ENCODE data around the gene TTC38. TPM values are rescaled to one million over a fixed set of nuclear protein-coding genes. Genes with fewer than 3 reads are reported as not detected.
A peak's percentile ranks its signal among the peaks of the same experiment; 100 is the strongest.
"Not testable (repeated sequence)": the region's sequence is repeated elsewhere in the genome, so short reads cannot be mapped to it uniquely, and the experiment has no call there.

Gene TTC38
- total RNA-seq, 2 experiments from 2014 or later, result 17.8 to 20.7 TPM

- Mint-ChIP-seq H3K36me3 (ENCODE audit: low read depth) (peaks cover 62% of the 10 kb centered on the region), H3K27ac (peak overlapping the region; percentile 97), H3K27me3 (no peaks in the 10 kb centered on the region), H3K4me1 (peaks cover 58% of the 10 kb centered on the region), H3K4me3 (peak overlapping the region; percentile 88), H3K9me3 (peaks cover 6% of the 10 kb centered on the region)
- POLR2A ChIA-PET, result interaction anchor here (0.7 to 6.4 kb wide), 20 partner anchors 8 to 496 kb away, joined by 3 to 48 read pairs (median 6); partner anchors contain the start of genes CDPF1, PPARA, TRMU and TTC38
- CTCF ChIA-PET, result interaction anchor here (0.6 to 2.6 kb wide), 11 partner anchors 8 to 301 kb away, joined by 3 to 16 read pairs (median 5); partner anchors contain the start of gene CDPF1
- no peak for DNase-seq
Observed at GRCh38 chr22:46295277-46295971, 27.6 kb downstream of the TTC38 start.

GRCh38 chr22:46296257-46297150, 28.7 kb downstream of the TTC38 start, which contains the start of gene GTSE1:
Gene GTSE1, plus strand, starts transcription at chr22:46296870. Its CDS starts 531 bp downstream, at chr22:46297401.
- peak within 1 kb of the TSS; percentile 97 for H3K27ac Mint-ChIP-seq
- ChIA-PET POLR2A (interaction anchor here (0.7 to 6.4 kb wide), 24 partner anchors 9 to 495 kb away, joined by 3 to 48 read pairs (median 4); partner anchors contain the start of genes CDPF1, PPARA, TRMU and TTC38), CTCF (interaction anchor here (0.6 to 2.6 kb wide), 15 partner anchors 9 to 302 kb away, joined by 3 to 16 read pairs (median 5); partner anchors contain the start of genes CDPF1 and TTC38)
- DNase-seq, result peak; percentile 99
- peak within 1 kb of the TSS; percentile 88 for H3K4me3 Mint-ChIP-seq
- peaks cover 6% of the 10 kb centered on the region for H3K9me3 Mint-ChIP-seq
- H3K27me3 Mint-ChIP-seq, result no peaks in the 10 kb centered on the region
- peaks cover 63% of the 10 kb centered on the region for H3K4me1 Mint-ChIP-seq
- peaks cover 61% of the 10 kb centered on the region for H3K36me3 Mint-ChIP-seq (ENCODE audit: low read depth)

GRCh38 chr22:46297151-46297812, 29.5 kb downstream of the TTC38 start:
- Mint-ChIP-seq H3K9me3 (peaks cover 3% of the 10 kb centered on the region), H3K4me1 (peaks cover 62% of the 10 kb centered on the region), H3K27me3 (no peaks in the 10 kb centered on the region), H3K4me3 (peak overlapping the region; percentile 88), H3K36me3 (ENCODE audit: low read depth) (peaks cover 60% of the 10 kb centered on the region), H3K27ac (peak overlapping the region; percentile 70)
- ChIA-PET CTCF (interaction anchor here (0.7 to 2.6 kb wide), 6 partner anchors 15 to 291 kb away, joined by 3 to 16 read pairs (median 8); partner anchors contain the start of gene CDPF1), POLR2A (interaction anchor here (1.5 to 6.4 kb wide), 9 partner anchors 10 to 261 kb away, joined by 3 to 48 read pairs (median 19); partner anchors contain the start of genes CDPF1 and TRMU)
- peak; percentile 37 for DNase-seq

- Mint-ChIP-seq H3K27me3 (no peaks in the 10 kb centered on the region), H3K4me3 (peak overlapping the region; percentile 88), H3K9me3 (no peaks in the 10 kb centered on the region), H3K27ac (peak overlapping the region; percentile 16), H3K4me1 (peaks cover 68% of the 10 kb centered on the region), H3K36me3 (ENCODE audit: low read depth) (peaks cover 61% of the 10 kb centered on the region)
- DNase-seq, result no peak
- ChIA-PET CTCF (interaction anchor here (0.8 to 1.2 kb wide), 2 partner anchors 12 to 178 kb away, joined by 3 read pairs; no protein-coding TSS in a partner anchor), POLR2A (interaction anchor here (0.8 to 6.4 kb wide), 2 partner anchors 9 to 171 kb away, joined by 3 to 29 read pairs; no protein-coding TSS in a partner anchor)
Observed at GRCh38 chr22:46299101-46299500, 31.3 kb downstream of the TTC38 start.

GRCh38 chr22:46300491-46300890, 32.7 kb downstream of the TTC38 start:
- ChIA-PET CTCF (interaction anchor here (1.0 to 1.1 kb wide), 2 partner anchors 11 to 179 kb away, joined by 3 to 4 read pairs; no protein-coding TSS in a partner anchor), POLR2A (interaction anchor here (6.4 kb wide), 1 partner anchor 7 kb away, joined by 29 read pairs; no protein-coding TSS in a partner anchor)
- Mint-ChIP-seq H3K36me3 (ENCODE audit: low read depth) (peaks cover 63% of the 10 kb centered on the region), H3K9me3 (no peaks in the 10 kb centered on the region), H3K4me1 (peaks cover 65% of the 10 kb centered on the region), H3K27ac (no peak overlapping the region), H3K27me3 (no peaks in the 10 kb centered on the region), H3K4me3 (no peak overlapping the region)
- no peak for DNase-seq

GRCh38 chr22:46303347-46303965, 35.6 kb downstream of the TTC38 start:
- Mint-ChIP-seq H3K4me1 (peaks cover 50% of the 10 kb centered on the region), H3K36me3 (ENCODE audit: low read depth) (peaks cover 72% of the 10 kb centered on the region), H3K4me3 (no peak overlapping the region), H3K9me3 (no peaks in the 10 kb centered on the region), H3K27ac (peak overlapping the region; percentile 16), H3K27me3 (no peaks in the 10 kb centered on the region)
- ChIA-PET POLR2A (interaction anchor here (1.7 kb wide), 1 partner anchor 32 kb away, joined by 6 read pairs; the partner anchor contains the start of gene TRMU), CTCF (no interaction called here)
- DNase-seq, result no peak

GRCh38 chr22:46308283-46308988, 40.6 kb downstream of the TTC38 start:
- ChIA-PET CTCF (no interaction called here), POLR2A (interaction anchor here (0.6 to 4.0 kb wide), 3 partner anchors 11 to 1381 kb away, joined by 4 to 29 read pairs (median 5); partner anchors contain the start of genes CDPF1 and GTSE1)
- Mint-ChIP-seq H3K36me3 (ENCODE audit: low read depth) (peaks cover 62% of the 10 kb centered on the region), H3K4me1 (peaks cover 22% of the 10 kb centered on the region), H3K27me3 (no peaks in the 10 kb centered on the region), H3K9me3 (no peaks in the 10 kb centered on the region), H3K4me3 (no peak overlapping the region), H3K27ac (no peak overlapping the region)
- no peak for DNase-seq

GRCh38 chr22:46309526-46310085, 41.8 kb downstream of the TTC38 start:
- DNase-seq, result no peak
- ChIA-PET POLR2A (interaction anchor here (4.0 kb wide), 1 partner anchor 12 kb away, joined by 29 read pairs; the partner anchor contains the start of gene GTSE1), CTCF (no interaction called here)
- Mint-ChIP-seq H3K9me3 (no peaks in the 10 kb centered on the region), H3K27ac (no peak overlapping the region), H3K27me3 (no peaks in the 10 kb centered on the region), H3K36me3 (ENCODE audit: low read depth) (peaks cover 60% of the 10 kb centered on the region), H3K4me1 (peaks cover 12% of the 10 kb centered on the region), H3K4me3 (no peak overlapping the region)

- CTCF ChIA-PET, result interaction anchor here (0.7 to 2.3 kb wide), 5 partner anchors 12 to 359 kb away, joined by 3 to 7 read pairs (median 3); partner anchors contain the start of gene GTSE1
- no peak for DNase-seq
- H3K36me3 Mint-ChIP-seq (ENCODE audit: low read depth), result peaks cover 64% of the 10 kb centered on the region
- H3K9me3 Mint-ChIP-seq, result no peaks in the 10 kb centered on the region
- H3K4me1 Mint-ChIP-seq, result peaks cover 6% of the 10 kb centered on the region
- H3K4me3 Mint-ChIP-seq, result no peak overlapping the region
- POLR2A ChIA-PET, result interaction anchor here (0.9 to 2.6 kb wide), 2 partner anchors 15 to 191 kb away, joined by 3 to 8 read pairs; no protein-coding TSS in a partner anchor
- no peaks in the 10 kb centered on the region for H3K27me3 Mint-ChIP-seq
- no peak overlapping the region for H3K27ac Mint-ChIP-seq
Observed at GRCh38 chr22:46312056-46312455, 44.2 kb downstream of the TTC38 start.

GRCh38 chr22:46312848-46313247, 45.0 kb downstream of the TTC38 start:
- peaks cover 67% of the 10 kb centered on the region for H3K36me3 Mint-ChIP-seq (ENCODE audit: low read depth)
- H3K27ac Mint-ChIP-seq, H3K9me3 Mint-ChIP-seq, DNase-seq, H3K4me3 Mint-ChIP-seq, H3K4me1 Mint-ChIP-seq, H3K27me3 Mint-ChIP-seq: not testable (repeated sequence)
- ChIA-PET CTCF (interaction anchor here (0.7 to 2.3 kb wide), 7 partner anchors 8 to 307 kb away, joined by 3 to 10 read pairs (median 3); partner anchors contain the start of gene TTC38), POLR2A (interaction anchor here (0.6 to 2.6 kb wide), 2 partner anchors 20 to 191 kb away, joined by 3 to 8 read pairs; no protein-coding TSS in a partner anchor)

Data from activated CD4-positive, alpha-beta memory T cell treated with anti-CD3 and anti-CD28 coated beads, Interleukin-2, amount 10 ng/mL, durations not matched to agents 7 days and 5 days (primary cell).